Kidney capillary endothelial cell (primary cell): ENCODE data around the gene ACAD9.

Experiments used
- DNase-seq: peaks from one replicate; pipeline ENCODE4 v3.0.0-alpha.2; 2018; ENCODE audit warnings: low spot score

ACAD9 gene

DNA sequence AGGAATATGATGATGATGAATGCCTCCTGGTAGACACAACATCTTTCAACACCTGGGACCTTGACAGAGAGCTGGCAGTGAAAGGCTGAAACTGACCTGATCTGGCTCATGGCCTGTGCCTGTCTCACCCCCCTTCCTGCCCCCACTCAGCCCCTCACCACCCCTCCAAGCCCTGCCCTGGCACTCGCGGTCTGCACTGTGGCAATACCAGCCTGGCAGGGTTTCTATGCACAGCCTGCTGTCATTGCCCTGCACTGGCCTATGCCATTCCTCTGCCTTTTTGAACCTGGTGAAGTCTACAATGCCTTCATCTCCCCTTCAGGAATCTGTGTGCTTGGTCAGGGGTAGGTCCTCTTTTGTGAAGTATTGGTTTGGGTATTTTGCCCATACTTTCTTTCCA lies 56.5 kb downstream of the ACAD9 start:
- no peak for DNase-seq

DNA sequence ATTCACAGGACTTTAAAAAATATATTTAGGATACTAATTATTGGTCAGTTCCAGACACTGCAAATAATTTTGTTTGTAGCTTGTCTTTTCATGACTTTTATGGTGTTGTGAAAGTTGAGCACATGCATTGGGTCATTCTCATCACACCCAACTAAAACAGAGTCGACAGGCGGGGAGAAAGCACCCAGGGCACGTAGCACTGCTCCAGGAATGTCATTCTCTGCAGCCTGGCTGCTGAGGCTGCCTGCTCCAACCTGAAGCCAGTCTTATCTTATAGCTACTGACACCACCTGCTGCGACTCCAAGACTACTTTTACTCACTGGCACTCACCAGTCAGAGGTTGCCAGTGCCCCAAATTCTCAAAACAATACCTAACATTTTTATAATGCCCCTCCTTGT lies 56.9 kb downstream of the ACAD9 start:
- DNase-seq: no peak

DNA sequence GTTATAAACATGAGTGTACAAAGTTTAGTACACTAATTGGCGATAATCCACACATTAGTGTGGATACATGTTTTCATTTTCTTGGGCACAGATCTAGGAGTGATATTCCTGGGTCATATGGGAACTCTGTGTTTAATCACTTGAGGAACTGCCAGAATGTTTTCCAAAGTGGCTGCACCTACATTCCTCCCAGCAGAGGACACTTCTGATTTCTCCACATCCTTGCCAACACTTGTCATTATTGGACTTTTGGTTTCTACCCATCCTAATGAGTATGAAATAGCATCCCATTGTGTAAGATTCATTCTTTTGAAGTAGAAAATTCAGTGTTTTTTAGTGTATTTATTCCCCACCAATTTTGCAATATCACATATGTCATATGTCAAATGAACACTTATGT lies 60.8 kb downstream of the ACAD9 start:
- no peak for DNase-seq

DNA sequence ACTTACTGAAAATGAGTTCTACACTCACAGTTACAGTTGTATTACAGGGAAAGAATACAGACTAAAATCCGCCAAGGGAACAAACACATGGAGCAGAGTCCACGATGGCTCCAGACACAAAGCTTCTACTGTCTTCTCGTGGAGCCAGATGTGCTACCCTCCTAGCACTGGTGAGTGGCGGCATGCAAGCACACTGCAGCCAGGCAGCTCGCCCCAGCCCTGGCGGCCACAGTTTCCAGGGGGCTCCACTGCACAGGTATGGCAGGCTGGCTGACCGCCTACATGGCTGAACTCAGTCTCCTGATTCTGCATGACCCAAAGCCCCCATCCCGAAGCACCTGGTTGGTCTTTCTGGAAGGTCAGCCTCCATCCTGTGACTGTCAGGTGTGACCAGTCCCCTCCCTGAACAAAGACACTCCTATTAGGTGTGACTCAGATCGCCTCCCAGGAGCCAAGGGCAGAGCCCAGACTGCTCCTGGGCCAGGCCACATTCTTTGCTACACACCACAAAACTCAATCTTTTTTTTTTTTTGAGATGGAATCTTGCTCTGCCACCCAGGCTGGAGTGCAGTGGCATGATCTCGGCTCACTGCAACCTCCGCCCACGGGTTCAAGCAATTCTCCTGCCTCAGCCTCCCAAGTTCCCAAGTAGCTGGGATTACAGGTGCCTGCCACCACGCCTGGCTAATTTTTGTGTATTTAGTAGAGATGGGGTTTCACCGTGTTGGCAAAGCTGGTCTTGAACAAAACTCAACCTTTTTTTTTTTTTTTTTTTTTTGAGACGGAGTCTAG lies 62.9 kb downstream of the ACAD9 start:
- no peak for DNase-seq

DNA sequence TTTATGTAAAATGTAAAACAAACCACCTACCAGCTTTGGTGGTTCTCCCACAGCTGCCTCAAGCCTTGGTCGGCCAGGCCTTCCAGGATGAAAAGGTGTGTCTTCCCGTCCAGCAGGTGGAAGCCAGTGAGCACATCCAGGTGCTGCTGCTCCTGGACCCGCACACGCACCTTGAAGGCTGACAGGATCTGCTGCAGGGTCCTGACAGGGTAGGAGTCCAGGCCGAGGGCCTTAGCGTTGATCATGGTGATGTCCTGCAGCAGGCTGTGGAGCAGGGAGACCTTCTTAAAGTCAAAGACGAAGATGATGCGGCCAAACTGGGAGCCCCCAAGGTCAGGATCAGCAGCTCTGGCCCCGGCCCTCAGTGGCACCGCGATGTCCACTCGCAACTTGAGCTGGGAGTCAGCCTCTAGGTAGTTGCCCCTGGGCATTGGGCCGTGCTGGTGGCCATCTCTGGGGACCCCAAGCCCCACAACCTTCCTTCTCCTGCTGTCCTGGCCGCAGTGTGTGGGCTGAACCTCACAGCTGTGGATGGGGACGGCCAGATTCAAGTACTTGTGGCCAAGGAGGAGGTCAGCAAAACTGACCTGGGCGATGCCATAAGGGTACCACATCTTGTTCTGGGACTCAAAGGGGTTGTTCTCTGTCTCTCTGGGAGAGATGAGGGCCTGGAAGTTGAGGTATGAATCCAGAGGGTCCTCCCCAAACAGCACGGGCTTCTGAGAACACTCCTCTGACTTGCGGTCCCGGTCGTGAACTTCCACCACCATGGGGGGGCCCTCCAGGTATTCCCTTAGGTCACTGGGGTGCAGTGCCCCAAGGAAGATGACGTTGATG lies 65.8 kb downstream of the ACAD9 start:
- no peak for DNase-seq

DNA sequence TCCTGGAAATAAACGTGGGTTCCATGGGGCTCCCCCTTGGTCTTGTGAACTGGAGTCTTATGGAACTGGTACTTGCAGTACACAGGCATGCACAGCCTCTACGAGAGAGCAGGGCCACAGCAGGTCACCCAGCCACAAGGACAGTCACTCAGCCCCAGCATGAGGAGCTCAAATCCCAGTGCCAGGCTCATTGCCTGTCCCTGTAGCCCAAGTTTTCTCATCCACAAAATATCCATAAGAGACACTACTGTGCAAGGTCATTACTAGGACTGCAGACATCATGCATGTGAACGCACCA lies 66.4 kb downstream of the ACAD9 start:
- no peak for DNase-seq

DNA sequence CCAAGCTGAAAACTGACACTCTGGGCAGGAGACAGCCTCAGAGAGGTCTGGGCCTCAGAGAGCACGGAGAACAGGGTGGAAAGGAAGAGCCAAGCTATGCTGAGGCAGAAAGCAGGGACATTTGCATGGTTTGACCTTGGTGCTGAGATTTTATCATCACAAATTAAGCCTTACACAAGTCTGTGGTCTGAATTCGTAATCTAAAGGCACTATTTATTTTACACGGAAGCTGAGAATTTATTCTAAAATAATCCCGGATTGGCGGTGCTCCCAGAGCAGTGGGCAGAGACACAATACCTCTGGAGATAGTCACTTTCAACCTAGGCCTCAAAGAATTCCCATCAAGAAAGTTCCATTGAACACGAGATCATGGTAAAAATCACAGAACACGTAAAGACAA lies 67.0 kb downstream of the ACAD9 start:
- no peak for DNase-seq

DNA sequence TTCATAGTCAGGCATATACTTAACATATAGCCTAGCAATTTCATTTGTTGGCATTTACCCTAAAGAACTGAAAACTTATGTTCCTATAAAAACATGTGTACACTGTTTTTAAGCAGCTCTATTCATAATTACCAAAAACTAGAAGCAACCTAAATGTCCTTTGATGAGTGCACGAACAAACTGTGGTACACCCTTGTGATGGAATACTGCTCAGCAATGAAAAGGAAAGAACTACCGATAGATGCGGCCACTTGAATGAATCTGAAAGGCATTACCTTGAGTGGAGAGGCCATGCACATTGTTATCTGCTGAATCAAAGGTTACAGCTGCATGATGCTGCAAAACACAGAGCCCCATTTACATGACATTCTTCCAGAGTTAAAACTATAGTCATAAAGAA lies 69.7 kb downstream of the ACAD9 start:
- DNase-seq: no peak

DNA sequence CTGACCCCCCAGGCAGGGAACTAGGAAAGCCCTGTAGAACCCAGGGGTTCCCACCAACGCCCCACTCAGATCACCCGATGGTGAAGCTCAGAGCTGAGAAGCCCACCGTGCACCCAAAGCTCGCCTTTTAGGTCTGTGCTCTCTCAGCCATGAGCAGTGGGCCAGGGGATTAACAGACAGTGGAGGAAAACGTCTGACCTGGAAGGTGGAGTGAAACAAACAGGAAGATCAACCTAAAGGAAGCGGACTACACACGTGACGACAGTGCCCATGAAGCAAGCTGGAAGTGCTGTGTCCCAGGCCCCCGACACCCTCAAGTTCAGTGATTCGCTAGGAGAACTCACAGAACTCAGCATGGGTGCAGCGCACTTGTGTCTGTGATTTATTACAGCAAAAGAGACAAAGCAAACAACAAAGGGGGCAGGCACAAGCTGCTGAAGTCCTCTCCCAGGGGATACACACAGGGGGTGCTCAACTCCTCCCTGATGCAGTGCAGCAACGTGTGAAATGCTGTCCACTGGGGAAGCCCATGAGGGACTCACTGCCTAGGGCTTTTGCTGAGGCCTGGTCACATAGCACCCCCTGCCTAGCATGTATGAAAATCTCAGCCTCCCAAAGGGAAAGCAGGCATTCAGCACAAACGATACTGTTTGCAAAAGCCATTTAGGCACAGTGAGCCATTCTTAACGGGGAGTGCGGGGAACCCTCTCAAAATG lies 71.0 kb downstream of the ACAD9 start:
- DNase-seq: no peak

DNA sequence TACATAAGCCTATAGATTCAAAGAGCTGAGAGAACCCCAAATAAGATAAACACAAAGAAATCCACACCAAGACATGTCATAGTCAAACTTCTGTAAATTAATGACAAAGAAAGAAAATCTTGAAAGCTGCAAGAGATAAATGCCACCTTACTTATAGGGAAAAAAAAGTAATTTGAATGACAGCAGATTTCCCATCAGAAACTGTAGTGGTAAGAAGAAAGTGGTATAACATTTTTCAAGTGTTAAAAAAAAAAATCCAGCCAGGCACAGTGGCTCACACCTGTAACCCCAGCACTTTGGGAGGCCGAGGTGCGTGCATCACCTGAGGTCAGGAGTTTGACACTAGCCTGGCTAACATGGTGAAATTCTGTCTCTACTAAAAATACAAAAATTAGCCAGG lies 77.0 kb downstream of the ACAD9 start:
- DNase-seq: no peak
